Osteocyte (in vitro differentiated cells): ENCODE results near the gene FIGLA. TPM values are rescaled to one million over a fixed set of nuclear protein-coding genes. Genes with fewer than 3 reads are reported as not detected.

Source experiments
- DNase-seq: peaks from one replicate; pipeline ENCODE4 v3.0.0; 2021; ENCODE audit warnings: mixed read lengths; ENCODE audit not compliant: unreplicated experiment; ENCODE audit errors: extremely low spot score
- H3K27ac Mint-ChIP-seq: one replicate; pipeline ENCODE4 v1.8.0; 2021; ENCODE audit warnings: mild to moderate bottlenecking, mixed read lengths; ENCODE audit not compliant: unreplicated experiment
- H3K27me3 Mint-ChIP-seq: one replicate; pipeline ENCODE4 v1.8.0; 2021; ENCODE audit warnings: mixed read lengths; ENCODE audit not compliant: unreplicated experiment
- H3K36me3 Mint-ChIP-seq: one replicate; pipeline ENCODE4 v1.8.0; 2021; ENCODE audit warnings: mixed read lengths; ENCODE audit not compliant: unreplicated experiment
- H3K4me1 Mint-ChIP-seq: one replicate; pipeline ENCODE4 v1.8.0; 2021; ENCODE audit warnings: mixed read lengths; ENCODE audit not compliant: unreplicated experiment
- H3K4me3 Mint-ChIP-seq: one replicate; pipeline ENCODE4 v1.8.0; 2021; ENCODE audit warnings: mild to moderate bottlenecking, moderate library complexity, mixed read lengths; ENCODE audit not compliant: unreplicated experiment
- H3K9me3 Mint-ChIP-seq: one replicate; pipeline ENCODE4 v1.8.0; 2021; ENCODE audit warnings: mixed read lengths; ENCODE audit not compliant: unreplicated experiment
- total RNA-seq: library from RNA; stranded (reverse); gene quantifications from 2 replicates; pipeline ENCODE4 v1.2.1, GENCODE V29; 2021
- TF ChIP-seq, protein P1 (sequence below): fragments of 200-600 bp; sonication (generic); IDR thresholded peaks from 2 replicates; pipeline ENCODE4 v1.5.0; 2021; ENCODE audit warnings: antibody characterized with exemption, mild to moderate bottlenecking, moderate library complexity

FIGLA gene
- total RNA-seq, 1 donor from 2014 or later, result not detected

- TF ChIP-seq, protein P1, sequence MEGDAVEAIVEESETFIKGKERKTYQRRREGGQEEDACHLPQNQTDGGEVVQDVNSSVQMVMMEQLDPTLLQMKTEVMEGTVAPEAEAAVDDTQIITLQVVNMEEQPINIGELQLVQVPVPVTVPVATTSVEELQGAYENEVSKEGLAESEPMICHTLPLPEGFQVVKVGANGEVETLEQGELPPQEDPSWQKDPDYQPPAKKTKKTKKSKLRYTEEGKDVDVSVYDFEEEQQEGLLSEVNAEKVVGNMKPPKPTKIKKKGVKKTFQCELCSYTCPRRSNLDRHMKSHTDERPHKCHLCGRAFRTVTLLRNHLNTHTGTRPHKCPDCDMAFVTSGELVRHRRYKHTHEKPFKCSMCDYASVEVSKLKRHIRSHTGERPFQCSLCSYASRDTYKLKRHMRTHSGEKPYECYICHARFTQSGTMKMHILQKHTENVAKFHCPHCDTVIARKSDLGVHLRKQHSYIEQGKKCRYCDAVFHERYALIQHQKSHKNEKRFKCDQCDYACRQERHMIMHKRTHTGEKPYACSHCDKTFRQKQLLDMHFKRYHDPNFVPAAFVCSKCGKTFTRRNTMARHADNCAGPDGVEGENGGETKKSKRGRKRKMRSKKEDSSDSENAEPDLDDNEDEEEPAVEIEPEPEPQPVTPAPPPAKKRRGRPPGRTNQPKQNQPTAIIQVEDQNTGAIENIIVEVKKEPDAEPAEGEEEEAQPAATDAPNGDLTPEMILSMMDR, result no peak
- Mint-ChIP-seq H3K9me3 (no peaks in the 10 kb centered on the region), H3K36me3 (no peaks in the 10 kb centered on the region), H3K4me1 (no peaks in the 10 kb centered on the region), H3K4me3 (no peak overlapping the region), H3K27ac (no peak overlapping the region), H3K27me3 (peaks cover 13% of the 10 kb centered on the region)
- DNase-seq, result no peak
Observed at GRCh38 chr2:70732766-70733645, 57.4 kb downstream of the FIGLA start.

DNA sequence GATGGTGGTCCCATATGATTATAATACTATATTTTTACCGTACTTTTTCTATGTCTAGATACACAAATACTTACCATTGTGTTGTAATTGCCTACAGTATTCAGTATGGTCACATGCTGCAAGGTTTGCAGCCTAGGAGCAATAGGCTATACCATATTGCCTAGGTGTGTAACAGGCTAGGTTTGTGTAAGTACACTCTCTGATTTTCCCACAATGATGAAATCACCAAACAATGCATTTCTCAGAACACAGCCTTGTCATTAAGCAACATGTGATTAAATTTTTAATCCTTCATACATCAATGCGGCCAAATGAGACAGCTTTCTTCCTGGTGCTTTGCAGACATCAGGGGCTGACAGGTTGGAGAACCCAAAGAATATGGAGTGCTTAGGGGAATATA is 59.7 kb downstream of the FIGLA start:
- Mint-ChIP-seq H3K4me1 (no peaks in the 10 kb centered on the region), H3K27ac (no peak overlapping the region), H3K27me3 (peaks cover 13% of the 10 kb centered on the region), H3K4me3 (no peak overlapping the region), H3K9me3 (no peaks in the 10 kb centered on the region), H3K36me3 (no peaks in the 10 kb centered on the region)
- TF ChIP-seq, protein P1, result no peak
- DNase-seq, result no peak

DNA sequence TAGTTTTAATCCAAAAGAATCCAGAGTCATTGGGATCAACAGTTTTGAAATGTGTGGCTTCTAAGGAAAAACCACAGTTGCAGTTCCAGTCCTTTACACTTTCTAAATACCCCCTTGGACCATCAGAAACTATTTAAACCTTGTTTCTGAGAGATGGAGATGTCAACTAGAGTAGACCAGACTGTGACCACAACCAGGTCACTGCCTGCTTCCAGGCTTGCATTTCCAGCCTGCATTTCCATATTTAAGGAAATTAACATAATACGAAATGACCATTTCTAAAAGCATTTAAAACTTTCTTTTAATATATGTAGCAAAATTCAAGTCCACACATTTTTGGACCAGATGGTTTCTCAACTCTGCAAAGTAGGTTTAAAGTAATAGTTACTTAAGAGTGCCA is 60.8 kb downstream of the FIGLA start:
- no peaks in the 10 kb centered on the region for H3K4me1 Mint-ChIP-seq
- H3K4me3 Mint-ChIP-seq, result no peak overlapping the region
- H3K27ac Mint-ChIP-seq, result no peak overlapping the region
- TF ChIP-seq, protein P1, result no peak
- H3K27me3 Mint-ChIP-seq, result peaks cover 13% of the 10 kb centered on the region
- no peaks in the 10 kb centered on the region for H3K9me3 Mint-ChIP-seq
- H3K36me3 Mint-ChIP-seq, result no peaks in the 10 kb centered on the region
- no peak for DNase-seq

- no peak overlapping the region for H3K4me3 Mint-ChIP-seq
- DNase-seq, result no peak
- no peaks in the 10 kb centered on the region for H3K36me3 Mint-ChIP-seq
- H3K4me1 Mint-ChIP-seq, result no peaks in the 10 kb centered on the region
- no peaks in the 10 kb centered on the region for H3K9me3 Mint-ChIP-seq
- peaks cover 9% of the 10 kb centered on the region for H3K27me3 Mint-ChIP-seq
- no peak overlapping the region for H3K27ac Mint-ChIP-seq
- TF ChIP-seq, protein P1, result no peak
Observed at GRCh38 chr2:70728128-70728527, 62.3 kb downstream of the FIGLA start.

Other genes starting within 250 kb of the FIGLA start
- gene TGFA, start 236.8 kb downstream of the FIGLA start, total RNA-seq, result 0.08 TPM in 1 of 2 replicates, not detected in the other
- not detected in 2 replicates for gene ADD2, start 22.4 kb downstream of the FIGLA start, total RNA-seq
- not detected in 2 replicates for gene CLEC4F, start 30.0 kb upstream of the FIGLA start, total RNA-seq
- not detected in 2 replicates for gene CD207, start 45.2 kb upstream of the FIGLA start, total RNA-seq
- 5.9 and 8.3 TPM in 2 replicates for gene VAX2, start 109.9 kb upstream of the FIGLA start, total RNA-seq
- 6.3 and 6.5 TPM in 2 replicates for gene ATP6V1B1, start 145.3 kb upstream of the FIGLA start, total RNA-seq
- 1.9 and 2.7 TPM in 2 replicates for gene ANKRD53, start 188.0 kb upstream of the FIGLA start, total RNA-seq
- gene TEX261, start 204.2 kb upstream of the FIGLA start, total RNA-seq, result 64.7 and 71.2 TPM in 2 replicates